Suprapubic skin (tissue), 4 donors: Measurements from ENCODE around the gene SERPING1.

Experiments
- CTCF ChIP-seq, 2 donors: fragments of 200-600 bp in 1 of 2; fragments of 450-650 bp in 1 of 2; sonication (generic) in 1 of 2; IDR thresholded peaks; one replicate each; pipeline ENCODE4 v1.5.1; 2016 to 2019; ENCODE audit warnings: antibody characterized with exemption in 2 of 2, mild to moderate bottlenecking in 1 of 2, moderate library complexity in 1 of 2
- EP300 ChIP-seq: sonication (generic); formaldehyde crosslinking; IDR thresholded peaks from one replicate; pipeline ENCODE4 v1.6.1; 2017; ENCODE audit warnings: antibody characterized with exemption
- POLR2A ChIP-seq, 2 donors: fragments of 450-650 bp; IDR thresholded peaks; one replicate each; pipeline ENCODE4 v1.6.1; 2017; ENCODE audit warnings: antibody characterized with exemption in 2 of 2, mild to moderate bottlenecking in 2 of 2, moderate library complexity in 2 of 2
- POLR2AphosphoS5 ChIP-seq, 3 donors: sonication (generic); formaldehyde crosslinking; IDR thresholded peaks; one replicate each; pipeline ENCODE4 v1.6.1; 2017; ENCODE audit warnings: antibody characterized with exemption in 3 of 3

GRCh38 chr11:57567515-57568329 is 29.8 kb upstream of the SERPING1 start, which contains the start of gene UBE2L6:
- TF ChIP-seq CTCF (IDR thresholded peaks at IDR 0.05), result peak in 1 of 2 donors; percentile 78
- TF ChIP-seq POLR2AphosphoS5 (IDR thresholded peaks at IDR 0.05), result peak in 1 of 3 donors; percentile 56
- TF ChIP-seq EP300, result no peak
- TF ChIP-seq POLR2A (IDR thresholded peaks at IDR 0.05), result no peak
